GM12891 (cell line): ENCODE results near the gene ME1.

Experiments
- PAX5 ChIP-seq: IDR thresholded peaks from 2 replicates; pipeline ENCODE4 v1.6.1; 2011; ENCODE audit warnings: low read length, moderate library complexity, mild to moderate bottlenecking; ENCODE audit not compliant: insufficient read depth, severe bottlenecking
- POLR2A ChIP-seq: IDR thresholded peaks from 2 replicates; pipeline ENCODE4 v1.6.1; 2011; ENCODE audit warnings: low read depth, low read length, control low read depth
- POLR2AphosphoS5 ChIP-seq: IDR thresholded peaks from 2 replicates; pipeline ENCODE4 v1.6.1; 2011; ENCODE audit warnings: low read depth, low read length, control low read depth
- POU2F2 ChIP-seq: IDR thresholded peaks from 2 replicates; pipeline ENCODE4 v1.6.1; 2011; ENCODE audit warnings: low read depth, mild to moderate bottlenecking, control low read depth, low read length, moderate library complexity
- SPI1 ChIP-seq: IDR thresholded peaks from 2 replicates; pipeline ENCODE4 v1.6.1; 2011; ENCODE audit warnings: low read depth, low read length, control low read depth
- TAF1 ChIP-seq: IDR thresholded peaks from 2 replicates; pipeline ENCODE4 v1.6.1; 2011; ENCODE audit warnings: low read depth, low read length, control low read depth

DNA sequence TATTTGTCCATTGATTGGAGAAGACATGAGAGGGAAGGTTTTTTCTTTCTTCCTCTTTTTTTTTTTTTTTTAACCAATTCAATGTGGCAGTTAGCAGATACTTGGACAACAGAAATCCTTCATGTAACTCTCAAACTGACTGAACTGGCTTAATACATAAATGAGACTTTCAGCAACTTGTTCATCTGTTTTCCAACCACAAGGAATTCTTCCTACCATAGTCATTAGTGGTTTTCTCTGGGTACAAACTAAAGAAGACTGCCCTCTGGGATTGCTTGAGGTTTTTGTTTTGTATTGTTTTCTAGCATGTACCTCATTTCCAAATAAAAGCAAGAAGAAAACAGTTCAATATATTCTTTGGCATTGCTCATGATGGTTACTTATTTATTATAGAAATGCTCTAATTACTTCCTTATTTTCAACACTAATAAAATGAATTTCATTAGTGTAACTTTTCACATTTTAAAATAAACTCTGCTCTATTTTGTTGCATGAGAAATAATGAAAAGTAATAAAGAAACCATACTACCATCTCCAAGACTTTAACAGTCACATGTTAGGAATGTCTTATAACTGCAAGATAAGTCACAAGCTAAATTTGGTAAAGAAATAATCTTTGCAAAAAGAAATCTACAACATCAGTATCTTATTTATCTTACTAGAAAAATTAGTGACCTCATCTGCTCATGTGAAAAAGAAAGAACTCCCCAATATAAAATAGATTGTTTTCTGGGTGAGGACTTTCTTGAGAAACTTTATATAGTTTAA lies 52.0 kb downstream of the ME1 start:
- TF ChIP-seq POLR2AphosphoS5: no peak
- no peak for TF ChIP-seq POLR2A
- TF ChIP-seq TAF1: no peak
- TF ChIP-seq PAX5: no peak
- TF ChIP-seq POU2F2: no peak
- TF ChIP-seq SPI1: no peak
